ENCODE measurements around the gene BRI3. TPM values are rescaled to one million over a fixed set of nuclear protein-coding genes. Genes with fewer than 3 reads are reported as not detected.

Gene BRI3
- total and polyA plus RNA-seq, 9 of the 15 experiments (the other 6 are each of a cell fraction or from before 2014, with no cell fraction given) = 4.3 to 57.4 (median 18.6) TPM

- FAIRE-seq (no peak), DNase-seq (ENCODE audit: extremely low read depth in 1 of 4, low spot score in 3 of 4) (no peak), ATAC-seq (no peak)
- Histone ChIP-seq H2AFZ (ENCODE audit: low read depth, low read length) (no peak overlapping the region), H3K79me2 (ENCODE audit: control insufficient read depth, insufficient read depth, low read length) (no peaks in the 10 kb centered on the region), H3K27me3 (ENCODE audit: control insufficient read depth in 2 of 2, insufficient read depth in 2 of 2, low read length in 2 of 2) (peaks cover 2 to 29% of the 10 kb centered on the region in 2 experiments; a peak in 2 of 5 replicates), H3K9ac (ENCODE audit: insufficient read depth in 1 of 2, low read depth in 2 of 2, low read length in 2 of 2) (no peak overlapping the region), H4K20me1 (replicated peaks; ENCODE audit: control insufficient read depth, insufficient read depth, low read length) (peaks cover 14% of the 10 kb centered on the region), H3K4me2 (ENCODE audit: insufficient read depth, low read length) (no peak overlapping the region), H3K36me3 (ENCODE audit: control insufficient read depth, insufficient read depth, low read length) (peaks cover 37% of the 10 kb centered on the region), H3K4me1 (replicated peaks in 1 of 2; ENCODE audit: control insufficient read depth in 2 of 2, insufficient read depth in 2 of 2, low read length in 2 of 2) (peaks cover 5 to 9% of the 10 kb centered on the region in 2 experiments; a peak in 3 of 5 replicates), H3K9me1 (ENCODE audit: control insufficient read depth, insufficient read depth, low read length) (no peaks in the 10 kb centered on the region), H3K4me3 (no peak overlapping the region), H3K9me3 (replicated peaks; ENCODE audit: control insufficient read depth, insufficient read depth, low read depth, low read length) (no peaks in the 10 kb centered on the region), H3K27ac (ENCODE audit: extremely low read depth, low read depth, low read length) (no peak overlapping the region)
- BruUV-seq (replicated peaks) = no TSS peak
- 57% methylated on average over 14 of the region's 14 CpGs for WGBS (ENCODE audit: insufficient coverage, low coverage, missing lambda C conversion rate)
- intact Hi-C loops (cut with micrococcal nuclease) = no loop called here
- CTCF ChIA-PET (ENCODE audit: low intra/inter-chr PET ratio) = no interaction called here
- POLR2A ChIA-PET = interaction anchor here (1.0 kb wide), 1 partner anchor 69 kb away, joined by 3 read pairs; no protein-coding TSS in a partner anchor
- in situ Hi-C loops (cut with MboI) = no loop called here
- TF ChIP-seq C11orf30 (IDR thresholded peaks at IDR 0.05; ENCODE audit: low read depth) = no peak
- no peak for TF ChIP-seq SMARCB1 (IDR thresholded peaks at IDR 0.05; ENCODE audit: insufficient read length, low read depth)
- no peak for TF ChIP-seq ZNF511 (CRISPR knock-in tag; IDR thresholded peaks at IDR 0.05)
- TF ChIP-seq ZNF175 (CRISPR knock-in tag; IDR thresholded peaks at IDR 0.05; ENCODE audit: low read depth) = no peak
- TF ChIP-seq CUX1 (CRISPR knock-in tag; IDR thresholded peaks at IDR 0.05) = no peak
- TF ChIP-seq, protein P1, sequence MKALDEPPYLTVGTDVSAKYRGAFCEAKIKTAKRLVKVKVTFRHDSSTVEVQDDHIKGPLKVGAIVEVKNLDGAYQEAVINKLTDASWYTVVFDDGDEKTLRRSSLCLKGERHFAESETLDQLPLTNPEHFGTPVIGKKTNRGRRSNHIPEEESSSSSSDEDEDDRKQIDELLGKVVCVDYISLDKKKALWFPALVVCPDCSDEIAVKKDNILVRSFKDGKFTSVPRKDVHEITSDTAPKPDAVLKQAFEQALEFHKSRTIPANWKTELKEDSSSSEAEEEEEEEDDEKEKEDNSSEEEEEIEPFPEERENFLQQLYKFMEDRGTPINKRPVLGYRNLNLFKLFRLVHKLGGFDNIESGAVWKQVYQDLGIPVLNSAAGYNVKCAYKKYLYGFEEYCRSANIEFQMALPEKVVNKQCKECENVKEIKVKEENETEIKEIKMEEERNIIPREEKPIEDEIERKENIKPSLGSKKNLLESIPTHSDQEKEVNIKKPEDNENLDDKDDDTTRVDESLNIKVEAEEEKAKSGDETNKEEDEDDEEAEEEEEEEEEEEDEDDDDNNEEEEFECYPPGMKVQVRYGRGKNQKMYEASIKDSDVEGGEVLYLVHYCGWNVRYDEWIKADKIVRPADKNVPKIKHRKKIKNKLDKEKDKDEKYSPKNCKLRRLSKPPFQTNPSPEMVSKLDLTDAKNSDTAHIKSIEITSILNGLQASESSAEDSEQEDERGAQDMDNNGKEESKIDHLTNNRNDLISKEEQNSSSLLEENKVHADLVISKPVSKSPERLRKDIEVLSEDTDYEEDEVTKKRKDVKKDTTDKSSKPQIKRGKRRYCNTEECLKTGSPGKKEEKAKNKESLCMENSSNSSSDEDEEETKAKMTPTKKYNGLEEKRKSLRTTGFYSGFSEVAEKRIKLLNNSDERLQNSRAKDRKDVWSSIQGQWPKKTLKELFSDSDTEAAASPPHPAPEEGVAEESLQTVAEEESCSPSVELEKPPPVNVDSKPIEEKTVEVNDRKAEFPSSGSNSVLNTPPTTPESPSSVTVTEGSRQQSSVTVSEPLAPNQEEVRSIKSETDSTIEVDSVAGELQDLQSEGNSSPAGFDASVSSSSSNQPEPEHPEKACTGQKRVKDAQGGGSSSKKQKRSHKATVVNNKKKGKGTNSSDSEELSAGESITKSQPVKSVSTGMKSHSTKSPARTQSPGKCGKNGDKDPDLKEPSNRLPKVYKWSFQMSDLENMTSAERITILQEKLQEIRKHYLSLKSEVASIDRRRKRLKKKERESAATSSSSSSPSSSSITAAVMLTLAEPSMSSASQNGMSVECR (CRISPR knock-in tag; IDR thresholded peaks at IDR 0.05) = no peak
- no peak for TF ChIP-seq ZNF408 (CRISPR knock-in tag; IDR thresholded peaks at IDR 0.05; ENCODE audit: low read depth)
- TF ChIP-seq, protein P2, sequence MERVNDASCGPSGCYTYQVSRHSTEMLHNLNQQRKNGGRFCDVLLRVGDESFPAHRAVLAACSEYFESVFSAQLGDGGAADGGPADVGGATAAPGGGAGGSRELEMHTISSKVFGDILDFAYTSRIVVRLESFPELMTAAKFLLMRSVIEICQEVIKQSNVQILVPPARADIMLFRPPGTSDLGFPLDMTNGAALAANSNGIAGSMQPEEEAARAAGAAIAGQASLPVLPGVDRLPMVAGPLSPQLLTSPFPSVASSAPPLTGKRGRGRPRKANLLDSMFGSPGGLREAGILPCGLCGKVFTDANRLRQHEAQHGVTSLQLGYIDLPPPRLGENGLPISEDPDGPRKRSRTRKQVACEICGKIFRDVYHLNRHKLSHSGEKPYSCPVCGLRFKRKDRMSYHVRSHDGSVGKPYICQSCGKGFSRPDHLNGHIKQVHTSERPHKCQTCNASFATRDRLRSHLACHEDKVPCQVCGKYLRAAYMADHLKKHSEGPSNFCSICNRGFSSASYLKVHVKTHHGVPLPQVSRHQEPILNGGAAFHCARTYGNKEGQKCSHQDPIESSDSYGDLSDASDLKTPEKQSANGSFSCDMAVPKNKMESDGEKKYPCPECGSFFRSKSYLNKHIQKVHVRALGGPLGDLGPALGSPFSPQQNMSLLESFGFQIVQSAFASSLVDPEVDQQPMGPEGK (CRISPR knock-in tag; IDR thresholded peaks at IDR 0.05; ENCODE audit: borderline replicate concordance) = no peak
Observed at GRCh38 chr7:98307971-98308466, 26.5 kb downstream of the BRI3 start.
